ENCODE data around the gene NPLOC4. TPM values are rescaled to one million over a fixed set of nuclear protein-coding genes. Genes with fewer than 3 reads are reported as not detected.

Gene NPLOC4
- total and polyA plus RNA-seq, 9 of the 15 experiments (the other 6 are each of a cell fraction or from before 2014, with no cell fraction given): 1.5 to 116 (median 64.5) TPM

GRCh38 chr17:81552244-81553017, 84.5 kb downstream of the NPLOC4 start, which contains the start of gene FAAP100 (continued):
- TF ChIP-seq ARID4B (CRISPR knock-in tag; IDR thresholded peaks at IDR 0.05) (peak; percentile 83), RB1 (IDR thresholded peaks at IDR 0.05; ENCODE audit: low read depth) (peak; percentile 81), CTCF (IDR thresholded peaks at IDR 0.05 in 2 of 3, conservative IDR thresholded peaks at IDR 0.05 in 1 of 3; ENCODE audit: insufficient read depth in 2 of 3, low read depth in 1 of 3, low read length in 3 of 3) (peak in 1 of 3 experiments; percentile 7; a peak in 1 of 6 replicates), ETV1 (tag; conservative IDR thresholded peaks at IDR 0.05; ENCODE audit: low read depth) (0 out of 2 replicates have a peak, but pooled peaks have one; percentile 32), U2AF1 (optimal IDR thresholded peaks at IDR 0.05; ENCODE audit: low read depth, low read length) (peak; percentile 55), NFE2L1 (tag; IDR thresholded peaks at IDR 0.05; ENCODE audit: borderline replicate concordance, low read depth) (no peak), TAF1 (IDR thresholded peaks at IDR 0.05; ENCODE audit: control insufficient read depth, extremely low read depth, insufficient read depth, low read length, severe bottlenecking) (peak; percentile 89), MYC (IDR thresholded peaks at IDR 0.05; ENCODE audit: low read depth, low read length) (peak; percentile 85), MYC (CRISPR knock-in tag; IDR thresholded peaks at IDR 0.05; ENCODE audit: borderline replicate concordance, low read depth) (peak; percentile 85; the same call in 1 of the 2 replicates), NR2C2 (CRISPR knock-in tag; IDR thresholded peaks at IDR 0.05) (no peak), NR2C2 (tag; IDR thresholded peaks at IDR 0.05) (peak; percentile 57; the same call in 1 of the 2 replicates), HNRNPUL1 (IDR thresholded peaks at IDR 0.05; ENCODE audit: low read length) (no peak), NCOA4 (IDR thresholded peaks at IDR 0.05; ENCODE audit: partially characterized antibody) (no peak), POLR2A (conservative IDR thresholded peaks at IDR 0.05) (0 out of 2 replicates have a peak, but pooled peaks have one; percentile 21), ZFP30 (CRISPR knock-in tag; IDR thresholded peaks at IDR 0.05; ENCODE audit: borderline replicate concordance) (no peak), ZNF586 (CRISPR knock-in tag; conservative IDR thresholded peaks at IDR 0.05) (no peak), ZBTB1 (CRISPR knock-in tag; IDR thresholded peaks at IDR 0.05; ENCODE audit: borderline replicate concordance, low read depth) (no peak), CCAR2 (IDR thresholded peaks at IDR 0.05; ENCODE audit: low read depth, low read length) (no peak), E2F6 (IDR thresholded peaks at IDR 0.05; ENCODE audit: borderline replicate concordance in 1 of 2, extremely low read depth in 1 of 2, insufficient read depth in 1 of 2, insufficient read length in 1 of 2, low read depth in 1 of 2, low read length in 1 of 2, poor library complexity in 1 of 2, severe bottlenecking in 1 of 2) (peak; percentile 8 to 42)

Data from K562 (cell line).